Karpas-422 (cell line): Measurements from ENCODE around the gene ANGEL2. TPM values are rescaled to one million over a fixed set of nuclear protein-coding genes. Genes with fewer than 3 reads are reported as not detected.
"Not testable (repeated sequence)": the region's sequence is repeated elsewhere in the genome, so short reads cannot be mapped to it uniquely, and the experiment has no call there.

Experiments
- DNase-seq: peaks from one replicate; pipeline ENCODE4 v3.0.0-alpha.2; 2015
- H2AFZ ChIP-seq: fragments of 200-600 bp; sonication (generic); 2 replicates; pipeline ENCODE4 v1.6.1; 2014; ENCODE audit warnings: antibody characterized with exemption, low read length, mixed read lengths
- H3K27ac ChIP-seq: fragments of 200-600 bp; sonication (generic); 2 replicates; pipeline ENCODE4 v1.5.1; 2014; ENCODE audit warnings: mild to moderate bottlenecking, low read length, moderate library complexity
- H3K27me3 ChIP-seq: fragments of 200-600 bp; sonication (generic); 2 replicates; pipeline ENCODE4 v1.6.1; 2014; ENCODE audit warnings: low read length, mixed read lengths
- H3K36me3 ChIP-seq: fragments of 200-600 bp; sonication (generic); 2 replicates; pipeline ENCODE4 v1.6.1; 2014; ENCODE audit warnings: low read length, mixed read lengths; ENCODE audit not compliant: insufficient read depth
- H3K4me1 ChIP-seq: fragments of 200-600 bp; sonication (generic); 2 replicates; pipeline ENCODE4 v1.6.1; 2014; ENCODE audit warnings: mild to moderate bottlenecking, low read length, mixed read lengths
- H3K4me2 ChIP-seq: fragments of 200-600 bp; sonication (generic); 2 replicates; pipeline ENCODE4 v1.6.1; 2014; ENCODE audit warnings: low read length, low read depth, mild to moderate bottlenecking; ENCODE audit not compliant: poor library complexity, severe bottlenecking
- H3K4me3 ChIP-seq: fragments of 200-600 bp; sonication (generic); 2 replicates; pipeline ENCODE4 v1.5.1; 2014; ENCODE audit warnings: mild to moderate bottlenecking, antibody characterized with exemption, low read length, mixed read lengths
- H3K79me2 ChIP-seq: fragments of 200-600 bp; sonication (generic); 2 replicates; pipeline ENCODE4 v1.6.1; 2014; ENCODE audit warnings: mild to moderate bottlenecking, low read length, mixed read lengths
- H3K9ac ChIP-seq: fragments of 200-600 bp; sonication (generic); 2 replicates; pipeline ENCODE4 v1.6.0; 2014; ENCODE audit warnings: low read length
- H3K9me2 ChIP-seq: fragments of 200-600 bp; sonication (generic), shearing (Covaris generic); replicated peaks from 2 replicates; pipeline ENCODE4 v1.6.0; 2014; ENCODE audit warnings: mild to moderate bottlenecking, low read length, moderate library complexity; ENCODE audit not compliant: insufficient read depth
- H3K9me3 ChIP-seq: fragments of 300-700, 200-600 bp; sonication (generic); 2 replicates; pipeline ENCODE4 v1.6.1; 2014; ENCODE audit warnings: low read length, mixed read lengths
- H4K20me1 ChIP-seq: fragments of 200-600 bp; sonication (generic); 2 replicates; pipeline ENCODE4 v1.6.1; 2014; ENCODE audit warnings: mild to moderate bottlenecking, antibody characterized with exemption, low read length, low read depth; ENCODE audit not compliant: insufficient read depth
- total RNA-seq: library from RNA; depleted of rRNA; stranded (reverse); fragments of >200 nt; shearing (Covaris generic); gene quantifications from 2 replicates; pipeline ENCODE4 v1.2.3, GENCODE V29; 2014; ENCODE audit warnings: low replicate concordance

The ANGEL2 gene
- total RNA-seq, 1 experiment from 2014 or later: 97.1 TPM

- no peak overlapping the region for H3K27ac ChIP-seq
- no peak overlapping the region for H3K4me2 ChIP-seq
- H4K20me1 ChIP-seq: no peaks in the 10 kb centered on the region
- no peaks in the 10 kb centered on the region for H3K9me2 ChIP-seq
- H3K9ac ChIP-seq: no peak overlapping the region
- H3K9me3 ChIP-seq: no peaks in the 10 kb centered on the region
- H2AFZ ChIP-seq: no peak overlapping the region
- H3K4me1 ChIP-seq: no peaks in the 10 kb centered on the region
- no peaks in the 10 kb centered on the region for H3K36me3 ChIP-seq
- no peak for DNase-seq
- no peak overlapping the region for H3K4me3 ChIP-seq
- no peaks in the 10 kb centered on the region for H3K79me2 ChIP-seq
- no peaks in the 10 kb centered on the region for H3K27me3 ChIP-seq
Measured at GRCh38 chr1:212966616-212967015, 49.1 kb downstream of the ANGEL2 start.

- H3K4me3 ChIP-seq, H3K4me2 ChIP-seq, H3K36me3 ChIP-seq, H2AFZ ChIP-seq, DNase-seq, H3K4me1 ChIP-seq, H4K20me1 ChIP-seq, H3K27ac ChIP-seq, H3K27me3 ChIP-seq, H3K9me3 ChIP-seq, H3K9me2 ChIP-seq, H3K79me2 ChIP-seq, H3K9ac ChIP-seq: not testable (repeated sequence)
Measured at GRCh38 chr1:212964993-212965392, 50.7 kb downstream of the ANGEL2 start.

DNA sequence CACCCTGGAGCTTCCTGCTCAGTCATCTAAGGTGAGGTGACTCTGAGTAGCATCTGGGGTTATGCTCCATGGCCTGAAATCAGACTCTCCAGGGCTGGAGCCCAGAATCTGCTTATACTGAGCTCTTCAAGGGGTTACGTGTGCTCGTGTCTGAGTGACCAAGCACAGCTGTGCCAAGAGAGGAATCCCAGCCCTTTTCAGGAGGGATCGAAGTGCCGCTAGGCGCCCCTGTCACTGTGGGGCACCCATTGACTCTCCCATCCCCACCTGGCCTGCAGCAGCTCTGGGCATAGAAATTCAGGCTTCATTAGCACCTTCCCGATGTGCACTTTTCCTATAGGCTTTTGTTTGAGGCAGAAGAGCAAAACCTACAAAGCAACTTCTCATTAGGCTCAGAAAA lies 51.6 kb downstream of the ANGEL2 start:
- H3K4me3 ChIP-seq: no peak overlapping the region
- no peak overlapping the region for H3K27ac ChIP-seq
- H3K36me3 ChIP-seq: no peaks in the 10 kb centered on the region
- H3K4me1 ChIP-seq: no peaks in the 10 kb centered on the region
- H4K20me1 ChIP-seq: no peaks in the 10 kb centered on the region
- H3K27me3 ChIP-seq: no peaks in the 10 kb centered on the region
- no peak overlapping the region for H3K9ac ChIP-seq
- H3K9me2 ChIP-seq: no peaks in the 10 kb centered on the region
- no peaks in the 10 kb centered on the region for H3K79me2 ChIP-seq
- no peak for DNase-seq
- H3K9me3 ChIP-seq: no peaks in the 10 kb centered on the region
- H3K4me2 ChIP-seq: no peak overlapping the region
- H2AFZ ChIP-seq: no peak overlapping the region

DNA sequence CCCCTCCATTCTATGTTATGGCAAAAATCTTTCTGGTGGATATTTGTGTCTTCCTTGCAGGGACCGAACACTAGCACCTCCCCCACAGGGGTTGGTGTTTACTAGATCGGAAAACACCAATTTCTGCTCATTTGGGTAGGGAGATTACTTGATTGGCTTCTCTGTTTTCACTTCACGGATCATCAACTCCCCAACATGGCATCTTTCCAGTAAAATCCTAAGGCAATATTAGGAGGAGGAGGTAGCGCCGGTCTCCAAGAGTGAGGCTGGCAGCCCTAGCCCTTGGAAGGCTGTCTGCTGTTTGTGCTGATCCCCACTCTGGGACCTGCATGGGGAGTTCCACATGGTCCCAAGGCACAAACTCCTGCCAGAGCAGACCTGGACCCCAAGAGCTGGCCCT lies 53.2 kb downstream of the ANGEL2 start:
- Histone ChIP-seq H3K9ac (no peak overlapping the region), H2AFZ (no peak overlapping the region), H3K4me1 (peaks cover 10% of the 10 kb centered on the region), H3K4me2 (no peak overlapping the region), H3K36me3 (no peaks in the 10 kb centered on the region), H3K4me3 (no peak overlapping the region), H3K79me2 (no peaks in the 10 kb centered on the region), H3K9me2 (no peaks in the 10 kb centered on the region), H3K27ac (no peak overlapping the region), H3K9me3 (no peaks in the 10 kb centered on the region), H4K20me1 (no peaks in the 10 kb centered on the region), H3K27me3 (no peaks in the 10 kb centered on the region)
- DNase-seq: no peak

DNA sequence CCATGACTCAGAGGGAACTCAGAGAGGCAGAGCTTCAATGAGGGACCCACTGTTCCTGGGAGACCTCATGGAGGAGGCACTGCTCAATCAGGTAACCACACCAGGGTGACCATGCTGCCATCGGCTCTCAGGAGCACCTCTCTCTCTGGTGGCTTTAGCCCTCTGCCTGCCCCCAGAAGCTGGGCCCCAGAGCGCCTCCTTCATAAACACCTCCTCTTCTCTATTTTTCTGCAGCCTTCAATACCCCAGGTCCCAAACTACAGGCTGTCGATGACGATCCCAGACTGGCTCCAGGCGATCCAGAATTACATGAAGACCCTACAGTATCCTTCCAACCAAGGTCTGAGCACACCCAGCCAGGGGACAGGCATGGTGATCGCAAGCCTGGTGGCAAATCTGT lies 54.7 kb downstream of the ANGEL2 start:
- H2AFZ ChIP-seq: no peak overlapping the region
- no peak overlapping the region for H3K27ac ChIP-seq
- H3K9me3 ChIP-seq: no peaks in the 10 kb centered on the region
- H3K4me2 ChIP-seq: no peak overlapping the region
- no peak overlapping the region for H3K4me3 ChIP-seq
- H4K20me1 ChIP-seq: no peaks in the 10 kb centered on the region
- no peaks in the 10 kb centered on the region for H3K36me3 ChIP-seq
- no peaks in the 10 kb centered on the region for H3K27me3 ChIP-seq
- no peaks in the 10 kb centered on the region for H3K79me2 ChIP-seq
- no peak for DNase-seq
- no peak overlapping the region for H3K9ac ChIP-seq
- peaks cover 23% of the 10 kb centered on the region for H3K4me1 ChIP-seq
- no peaks in the 10 kb centered on the region for H3K9me2 ChIP-seq

DNA sequence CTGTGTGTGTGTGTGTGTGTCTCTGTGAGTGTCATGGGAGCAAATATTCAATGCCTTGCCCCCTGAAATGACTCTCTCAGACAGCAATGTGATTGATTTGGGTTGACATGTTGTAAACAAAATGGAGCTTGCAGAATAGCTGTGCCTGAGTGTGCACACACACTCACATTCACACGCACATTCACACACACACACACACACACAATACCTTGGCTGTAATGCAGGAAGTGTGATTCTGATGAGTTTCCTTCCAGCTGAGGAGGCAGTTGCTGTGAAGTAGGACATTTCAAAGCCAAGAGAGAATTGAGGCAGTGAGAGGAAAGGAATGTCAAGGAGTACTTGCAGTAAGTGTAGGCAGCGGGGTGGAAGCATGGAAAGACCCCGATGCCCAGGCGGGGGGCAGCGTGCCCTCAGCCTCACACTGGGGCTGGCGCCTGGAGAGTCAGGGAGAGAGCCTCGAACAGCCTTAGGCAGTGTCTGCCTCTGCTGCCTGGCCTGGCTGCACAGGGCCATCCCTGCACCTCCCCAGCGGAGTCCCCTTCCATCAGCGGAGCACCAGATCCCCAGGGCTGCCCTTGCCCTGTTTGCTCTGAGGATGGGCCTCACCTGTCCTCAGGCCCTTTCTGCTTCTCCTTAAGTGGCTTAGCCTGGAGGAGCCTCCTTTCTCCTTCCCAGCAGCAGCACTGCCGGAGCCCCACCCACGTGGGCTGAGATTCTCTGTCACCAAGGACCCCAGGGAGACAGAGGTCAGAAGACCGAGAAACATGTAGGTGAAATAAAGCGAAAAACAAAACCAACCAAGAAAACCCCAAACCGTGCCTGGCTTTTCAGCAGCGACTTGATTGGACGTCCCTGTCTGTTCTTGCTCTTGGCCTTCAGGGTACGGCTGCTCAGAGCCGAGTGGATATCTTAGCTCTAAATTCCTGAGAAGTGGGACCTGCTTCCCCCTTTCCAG lies 56.1 kb downstream of the ANGEL2 start:
- H3K4me1 ChIP-seq: peaks cover 23% of the 10 kb centered on the region
- no peaks in the 10 kb centered on the region for H3K27me3 ChIP-seq
- no peak overlapping the region for H3K9ac ChIP-seq

GRCh38 chr1:212958175-212958574 lies 57.5 kb downstream of the ANGEL2 start:
- no peak overlapping the region for H3K9ac ChIP-seq

More for the DNA sequence above, 56.1 kb downstream of the ANGEL2 start:
- Histone ChIP-seq H3K27ac (no peak overlapping the region), H3K79me2 (no peaks in the 10 kb centered on the region), H2AFZ (no peak overlapping the region), H3K4me2 (no peak overlapping the region), H3K4me3 (no peak overlapping the region), H3K36me3 (no peaks in the 10 kb centered on the region), H4K20me1 (no peaks in the 10 kb centered on the region), H3K9me2 (no peaks in the 10 kb centered on the region), H3K9me3 (no peaks in the 10 kb centered on the region)
- DNase-seq: no peak

DNA sequence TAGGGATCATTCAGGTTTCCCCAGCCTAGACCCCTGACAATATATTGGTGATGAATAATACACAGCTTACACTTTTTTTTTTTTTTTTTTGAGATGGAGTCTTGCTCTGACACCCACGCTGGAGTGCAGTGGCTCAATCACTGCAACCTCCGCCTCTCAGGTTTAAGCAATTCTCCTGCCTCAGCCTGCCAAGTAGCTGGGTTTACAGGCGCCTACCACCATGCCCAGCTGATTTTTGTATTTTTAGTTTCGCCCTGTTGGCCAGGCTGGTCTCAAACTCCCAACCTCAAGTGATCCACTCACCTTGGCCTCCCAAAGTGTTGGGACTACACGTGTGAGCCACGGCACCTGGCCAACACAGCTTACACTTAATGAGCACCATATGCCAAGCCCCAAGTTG lies 58.1 kb downstream of the ANGEL2 start:
- Histone ChIP-seq H3K9ac (no peak overlapping the region), H3K36me3 (no peaks in the 10 kb centered on the region), H3K4me3 (no peak overlapping the region), H3K9me2 (no peaks in the 10 kb centered on the region), H3K79me2 (no peaks in the 10 kb centered on the region), H3K27me3 (no peaks in the 10 kb centered on the region), H4K20me1 (no peaks in the 10 kb centered on the region), H3K4me1 (peaks cover 23% of the 10 kb centered on the region), H3K9me3 (no peaks in the 10 kb centered on the region), H3K27ac (no peak overlapping the region), H2AFZ (no peak overlapping the region), H3K4me2 (no peak overlapping the region)
- no peak for DNase-seq

More at GRCh38 chr1:212958175-212958574, 57.5 kb downstream of the ANGEL2 start:
- no peaks in the 10 kb centered on the region for H3K79me2 ChIP-seq
- H3K4me3 ChIP-seq: no peak overlapping the region
- no peaks in the 10 kb centered on the region for H4K20me1 ChIP-seq
- peaks cover 23% of the 10 kb centered on the region for H3K4me1 ChIP-seq
- no peak overlapping the region for H3K4me2 ChIP-seq
- no peak for DNase-seq
- H3K9me3 ChIP-seq: no peaks in the 10 kb centered on the region
- H3K27me3 ChIP-seq: no peaks in the 10 kb centered on the region
- no peak overlapping the region for H3K27ac ChIP-seq
- H2AFZ ChIP-seq: no peak overlapping the region
- H3K9me2 ChIP-seq: no peaks in the 10 kb centered on the region
- H3K36me3 ChIP-seq: no peaks in the 10 kb centered on the region
